ACC112 (cell line): ENCODE results near the gene BRAF.
"Not testable (repeated sequence)": the region's sequence is repeated elsewhere in the genome, so short reads cannot be mapped to it uniquely, and the experiment has no call there.

ENCODE experiments used
- H2AFZ ChIP-seq: fragments of 200-600 bp; sonication (generic); one replicate; pipeline ENCODE4 v1.6.0; 2017; ENCODE audit warnings: antibody characterized with exemption, low read length; ENCODE audit not compliant: unreplicated experiment
- H3K27ac ChIP-seq: fragments of 200-600 bp; sonication (generic); 2 replicates; pipeline ENCODE4 v1.5.1; 2014; ENCODE audit warnings: low read depth, mild to moderate bottlenecking, antibody characterized with exemption, low read length, moderate library complexity
- H3K27me3 ChIP-seq: fragments of 200-600 bp; sonication (generic); 2 replicates; pipeline ENCODE4 v1.6.1; 2014; ENCODE audit warnings: mild to moderate bottlenecking, antibody characterized with exemption, low read length, moderate library complexity, mixed read lengths; ENCODE audit not compliant: insufficient read depth
- H3K36me3 ChIP-seq: fragments of 200-600 bp; sonication (generic); 2 replicates; pipeline ENCODE4 v1.6.1; 2016; ENCODE audit warnings: mild to moderate bottlenecking, antibody characterized with exemption, low read length, moderate library complexity, mixed read lengths; ENCODE audit not compliant: insufficient read depth
- H3K4me1 ChIP-seq: fragments of 200-600 bp; sonication (generic); one replicate; pipeline ENCODE4 v1.6.1; 2016; ENCODE audit warnings: low read length, mixed read lengths; ENCODE audit not compliant: insufficient read depth, unreplicated experiment, control insufficient read depth
- H3K4me3 ChIP-seq: fragments of 200-600 bp; sonication (generic); 2 replicates; pipeline ENCODE4 v1.5.1; 2014; ENCODE audit warnings: mild to moderate bottlenecking, low read depth, low read length
- H3K79me2 ChIP-seq: fragments of 200-600 bp; sonication (generic); one replicate; pipeline ENCODE4 v1.6.0; 2016; ENCODE audit warnings: low read length; ENCODE audit not compliant: control insufficient read depth, unreplicated experiment, insufficient read depth

BRAF gene

GRCh38 chr7:140774371-140774770 is 150.4 kb downstream of the BRAF start:
- Histone ChIP-seq H3K79me2 (no peaks in the 10 kb centered on the region), H3K4me3 (no peak overlapping the region), H3K36me3 (peaks cover 9% of the 10 kb centered on the region; the same call in 1 of the 2 replicates), H2AFZ (no peak overlapping the region), H3K27ac (no peak overlapping the region), H3K27me3 (no peaks in the 10 kb centered on the region), H3K4me1 (no peaks in the 10 kb centered on the region)

DNA sequence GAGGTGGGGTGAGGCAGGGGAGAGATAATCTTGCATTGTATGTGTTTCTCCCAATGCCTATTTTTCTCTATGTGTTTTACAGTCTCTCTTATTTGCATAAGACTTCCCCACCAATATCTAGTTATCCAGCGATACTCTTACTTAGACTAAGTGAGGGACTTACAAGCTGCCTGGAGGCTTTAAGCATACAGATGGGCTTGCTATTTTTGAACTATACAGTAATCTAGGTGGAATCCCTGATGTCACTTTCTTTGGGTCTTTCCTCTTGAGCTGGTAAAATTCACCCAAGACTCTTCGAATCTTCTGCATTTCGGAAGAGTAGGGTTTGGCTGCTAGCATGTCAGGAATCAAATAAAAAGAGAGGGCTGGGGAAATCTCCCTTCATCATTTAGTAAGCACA is 151.6 kb downstream of the BRAF start:
- H3K79me2 ChIP-seq, result no peaks in the 10 kb centered on the region
- no peak overlapping the region for H3K27ac ChIP-seq
- H3K4me1 ChIP-seq, result no peaks in the 10 kb centered on the region
- H3K36me3 ChIP-seq, result peaks cover 12% of the 10 kb centered on the region; the same call in 1 of the 2 replicates
- no peaks in the 10 kb centered on the region for H3K27me3 ChIP-seq
- no peak overlapping the region for H2AFZ ChIP-seq
- H3K4me3 ChIP-seq, result no peak overlapping the region

GRCh38 chr7:140771826-140772225 is 152.9 kb downstream of the BRAF start:
- H2AFZ ChIP-seq, result no peak overlapping the region
- H3K36me3 ChIP-seq, result peaks cover 15% of the 10 kb centered on the region
- H3K4me3 ChIP-seq, result no peak overlapping the region
- no peaks in the 10 kb centered on the region for H3K27me3 ChIP-seq
- no peaks in the 10 kb centered on the region for H3K79me2 ChIP-seq
- H3K27ac ChIP-seq, result no peak overlapping the region
- no peaks in the 10 kb centered on the region for H3K4me1 ChIP-seq

DNA sequence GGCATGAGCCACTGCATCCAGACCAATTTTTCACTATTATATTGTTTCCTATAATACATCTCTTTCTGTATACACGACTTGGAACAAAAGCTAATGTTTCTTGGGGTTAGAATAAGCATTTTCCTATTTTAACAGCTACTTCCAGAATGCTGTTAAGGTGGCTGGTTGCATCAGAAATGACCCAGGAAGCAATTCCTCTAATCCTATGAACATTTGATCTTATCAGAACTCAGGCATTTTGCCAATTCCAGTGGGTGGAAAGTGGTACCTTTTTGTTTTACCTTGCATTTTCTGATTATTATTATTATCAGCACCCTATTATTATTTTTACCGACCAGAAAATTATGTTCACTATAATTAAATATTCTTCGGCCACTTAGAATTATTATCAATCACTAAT is 154.9 kb downstream of the BRAF start:
- Histone ChIP-seq H3K4me1 (no peaks in the 10 kb centered on the region), H3K79me2 (no peaks in the 10 kb centered on the region), H3K36me3 (peaks cover 10% of the 10 kb centered on the region), H3K27me3 (no peaks in the 10 kb centered on the region), H3K4me3 (no peak overlapping the region), H3K27ac (no peak overlapping the region), H2AFZ (no peak overlapping the region)

DNA sequence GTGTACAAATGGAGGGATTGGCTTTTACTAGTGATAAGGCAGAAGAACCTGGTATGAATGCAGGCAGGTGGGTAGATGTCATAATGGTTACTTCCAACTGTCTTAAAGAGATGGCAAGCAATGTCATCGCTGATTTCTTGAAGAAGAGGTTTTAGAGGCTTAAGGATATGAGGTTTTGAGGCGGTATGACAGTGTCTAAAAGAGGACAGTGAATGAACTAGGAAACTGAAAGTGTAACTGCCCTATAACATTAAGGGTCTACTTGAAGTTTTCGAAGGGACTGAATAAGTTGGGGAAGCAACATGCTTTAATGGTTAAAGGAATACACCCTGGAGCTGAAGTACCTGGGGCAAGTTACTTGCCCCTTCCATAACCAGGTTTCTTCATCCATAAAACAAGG is 157.3 kb downstream of the BRAF start:
- H3K36me3 ChIP-seq, result peaks cover 10% of the 10 kb centered on the region
- H3K4me3 ChIP-seq, result no peak overlapping the region
- no peaks in the 10 kb centered on the region for H3K79me2 ChIP-seq
- H3K4me1 ChIP-seq, result no peaks in the 10 kb centered on the region
- no peaks in the 10 kb centered on the region for H3K27me3 ChIP-seq
- H2AFZ ChIP-seq, result no peak overlapping the region
- H3K27ac ChIP-seq, result no peak overlapping the region

- not testable (repeated sequence) for H3K79me2 ChIP-seq, H3K27ac ChIP-seq, H3K4me3 ChIP-seq, H3K4me1 ChIP-seq, H2AFZ ChIP-seq, H3K27me3 ChIP-seq
- peaks cover 10% of the 10 kb centered on the region for H3K36me3 ChIP-seq
Measured at GRCh38 chr7:140765441-140765840, 159.3 kb downstream of the BRAF start.

DNA sequence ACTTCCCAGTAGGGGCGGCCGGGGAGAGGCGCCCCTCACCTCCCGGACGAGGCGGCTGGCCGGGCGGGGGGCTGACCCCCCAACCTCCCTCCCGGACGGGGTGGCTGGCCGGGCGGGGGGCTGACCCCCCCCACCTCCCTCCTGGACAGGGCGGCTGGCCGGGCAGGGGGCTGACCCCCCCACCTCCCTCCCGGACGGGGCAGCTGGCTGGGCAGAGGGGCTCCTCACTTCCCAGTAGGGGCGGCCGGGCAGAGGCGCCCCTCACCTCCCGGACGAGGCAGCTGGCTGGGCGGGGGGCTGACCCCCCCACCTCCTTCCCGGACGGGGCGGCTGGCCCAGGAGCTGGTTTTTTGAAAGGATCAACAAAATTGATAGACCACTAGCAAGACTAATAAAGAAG is 161.6 kb downstream of the BRAF start:
- H3K4me1 ChIP-seq, H3K79me2 ChIP-seq, H3K27ac ChIP-seq, H3K27me3 ChIP-seq, H3K4me3 ChIP-seq, H3K36me3 ChIP-seq, H2AFZ ChIP-seq: not testable (repeated sequence)

DNA sequence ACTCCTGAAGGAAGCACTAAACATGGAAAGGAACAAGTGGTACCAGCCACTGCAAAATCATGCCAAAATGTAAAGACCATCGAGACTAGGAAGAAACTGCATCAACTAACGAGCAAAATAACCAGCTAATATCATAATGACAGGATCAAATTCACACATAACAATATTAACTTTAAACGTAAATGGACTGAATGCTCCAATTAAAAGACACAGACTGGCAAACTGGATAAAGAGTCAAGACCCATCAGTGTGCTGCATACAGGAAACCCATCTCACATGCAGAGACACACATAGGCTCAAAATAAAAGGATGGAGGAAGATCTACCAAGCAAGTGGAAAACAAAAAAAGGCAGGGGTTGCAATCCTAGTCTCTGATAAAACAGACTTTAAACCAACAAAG is 163.4 kb downstream of the BRAF start:
- H3K36me3 ChIP-seq, H3K79me2 ChIP-seq, H3K4me3 ChIP-seq, H3K27ac ChIP-seq, H3K4me1 ChIP-seq, H2AFZ ChIP-seq, H3K27me3 ChIP-seq: not testable (repeated sequence)

DNA sequence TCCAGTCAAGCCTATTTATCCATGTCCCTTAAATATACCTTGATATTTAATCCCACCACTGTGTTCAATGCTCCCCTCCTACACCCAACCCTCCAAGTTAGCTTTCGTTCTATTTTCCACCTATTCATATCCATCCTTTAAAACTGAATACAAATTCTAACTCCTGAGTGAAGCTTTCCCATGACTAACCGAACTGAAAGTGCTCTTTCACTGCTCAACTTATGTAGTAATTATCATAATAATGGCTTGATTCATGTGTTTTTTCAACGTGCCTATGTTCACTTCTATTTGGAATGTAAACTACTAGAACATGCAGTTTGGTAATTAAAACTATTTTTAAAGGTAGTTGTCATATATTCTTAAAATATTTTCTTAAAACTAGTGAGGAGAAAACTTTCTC is 170.2 kb downstream of the BRAF start:
- no peak overlapping the region for H3K27ac ChIP-seq
- H3K79me2 ChIP-seq, result no peaks in the 10 kb centered on the region
- no peaks in the 10 kb centered on the region for H3K27me3 ChIP-seq
- no peak overlapping the region for H3K4me3 ChIP-seq
- no peaks in the 10 kb centered on the region for H3K4me1 ChIP-seq
- no peak overlapping the region for H2AFZ ChIP-seq
- peaks cover 12% of the 10 kb centered on the region for H3K36me3 ChIP-seq

DNA sequence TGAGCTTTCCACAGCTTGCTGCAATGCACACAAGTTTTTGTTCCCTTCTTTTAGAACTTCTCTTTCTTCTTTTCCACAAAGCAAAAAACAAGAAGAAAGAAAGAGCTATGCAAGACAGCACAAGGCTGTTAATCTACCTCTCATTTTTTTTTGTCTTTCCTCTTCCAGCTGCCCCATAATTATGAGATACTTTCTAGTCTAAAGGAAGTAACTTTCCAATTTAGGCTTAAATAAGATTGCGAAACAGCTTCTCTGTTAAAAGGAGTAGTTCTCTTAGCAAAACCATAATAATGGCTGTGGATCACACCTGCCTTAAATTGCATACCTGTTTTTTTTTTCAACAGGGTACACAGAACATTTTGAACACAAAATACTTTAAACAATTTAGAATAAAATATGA is 172.2 kb downstream of the BRAF start:
- Histone ChIP-seq H3K4me1 (no peaks in the 10 kb centered on the region), H3K4me3 (no peak overlapping the region), H3K27ac (no peak overlapping the region), H3K79me2 (no peaks in the 10 kb centered on the region), H3K27me3 (no peaks in the 10 kb centered on the region), H3K36me3 (peaks cover 10% of the 10 kb centered on the region), H2AFZ (no peak overlapping the region)

DNA sequence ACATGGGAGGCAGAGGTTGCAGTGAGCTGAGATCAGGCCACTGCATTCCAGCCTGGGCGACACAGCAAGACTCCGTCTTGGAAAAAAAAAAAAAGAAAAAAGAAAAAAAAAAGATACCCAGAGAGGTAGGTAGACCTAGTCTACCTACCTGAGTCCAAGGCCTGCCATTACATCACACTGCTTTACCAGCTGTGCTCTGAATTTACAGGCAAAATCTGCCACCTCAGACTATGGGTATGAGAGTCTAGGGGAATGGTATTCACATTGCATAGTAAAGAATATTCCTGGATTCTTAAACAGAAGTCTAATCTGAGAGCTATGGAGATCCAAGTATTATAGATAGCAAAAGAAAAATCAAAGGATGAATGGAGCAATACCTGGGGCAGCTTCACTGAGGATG is 178.0 kb downstream of the BRAF start:
- Histone ChIP-seq H3K4me3 (no peak overlapping the region), H3K27me3 (no peaks in the 10 kb centered on the region), H2AFZ (no peak overlapping the region), H3K27ac (no peak overlapping the region), H3K36me3 (peaks cover 8% of the 10 kb centered on the region; the same call in 1 of the 2 replicates), H3K4me1 (no peaks in the 10 kb centered on the region), H3K79me2 (no peaks in the 10 kb centered on the region)
